Measurements from ENCODE around the gene GABRR2. TPM values are rescaled to one million over a fixed set of nuclear protein-coding genes. Genes with fewer than 3 reads are reported as not detected.
"Not testable (repeated sequence)": the region's sequence is repeated elsewhere in the genome, so short reads cannot be mapped to it uniquely, and the experiment has no call there.

Gene GABRR2
- total RNA-seq, 2 experiments from 2014 or later, result 0.70 to 0.78 TPM

GRCh38 chr6:89321131-89321970 is 6.3 kb upstream of the GABRR2 start:
- H3K9me3 Mint-ChIP-seq, result no peaks in the 10 kb centered on the region
- ChIA-PET CTCF (no interaction called here), POLR2A (no interaction called here)
- peaks cover 30% of the 10 kb centered on the region for H3K36me3 Mint-ChIP-seq (ENCODE audit: low read depth)
- no peak overlapping the region for H3K27ac Mint-ChIP-seq
- DNase-seq, result no peak
- no peaks in the 10 kb centered on the region for H3K27me3 Mint-ChIP-seq
- H3K4me1 Mint-ChIP-seq, result no peaks in the 10 kb centered on the region
- no peak overlapping the region for H3K4me3 Mint-ChIP-seq

- POLR2A ChIA-PET, result no interaction called here
- Mint-ChIP-seq H3K27me3 (no peaks in the 10 kb centered on the region), H3K4me1 (no peaks in the 10 kb centered on the region), H3K9me3 (no peaks in the 10 kb centered on the region), H3K27ac (no peak overlapping the region), H3K4me3 (no peak overlapping the region), H3K36me3 (ENCODE audit: low read depth) (peaks cover 24% of the 10 kb centered on the region)
- DNase-seq, result no peak
- CTCF ChIA-PET, result no interaction called here
These were observed 5.0 kb upstream of the GABRR2 start for GRCh38 chr6:89320012-89320559.

GRCh38 chr6:89317067-89317466 is 2.0 kb upstream of the GABRR2 start:
- Mint-ChIP-seq H3K9me3 (no peaks in the 10 kb centered on the region), H3K4me1 (no peaks in the 10 kb centered on the region), H3K27ac (no peak overlapping the region), H3K4me3 (no peak overlapping the region), H3K36me3 (ENCODE audit: low read depth) (peaks cover 17% of the 10 kb centered on the region), H3K27me3 (no peaks in the 10 kb centered on the region)
- ChIA-PET CTCF (no interaction called here), POLR2A (interaction anchor here (0.7 kb wide), 1 partner anchor 692 kb away, joined by 3 read pairs; no protein-coding TSS in a partner anchor)
- DNase-seq, result no peak

- Mint-ChIP-seq H3K9me3 (no peaks in the 10 kb centered on the region), H3K4me3 (no peak overlapping the region), H3K27me3 (peaks cover 4% of the 10 kb centered on the region), H3K36me3 (ENCODE audit: low read depth) (peaks cover 11% of the 10 kb centered on the region), H3K27ac (no peak overlapping the region), H3K4me1 (no peaks in the 10 kb centered on the region)
- ChIA-PET POLR2A (no interaction called here), CTCF (interaction anchor here (1.5 kb wide), 1 partner anchor 58 kb away, joined by 7 read pairs; no protein-coding TSS in a partner anchor)
- no peak for DNase-seq
These were observed 407 bp downstream of the GABRR2 start for GRCh38 chr6:89314692-89315091.

GRCh38 chr6:89313006-89313405 is 2.1 kb downstream of the GABRR2 start:
- no peak overlapping the region for H3K27ac Mint-ChIP-seq
- peaks cover 8% of the 10 kb centered on the region for H3K36me3 Mint-ChIP-seq (ENCODE audit: low read depth)
- H3K4me1 Mint-ChIP-seq, result no peaks in the 10 kb centered on the region
- no peak overlapping the region for H3K4me3 Mint-ChIP-seq
- no peak for DNase-seq
- H3K9me3 Mint-ChIP-seq, result no peaks in the 10 kb centered on the region
- POLR2A ChIA-PET, result no interaction called here
- CTCF ChIA-PET, result no interaction called here
- H3K27me3 Mint-ChIP-seq, result peaks cover 4% of the 10 kb centered on the region

- ChIA-PET POLR2A (no interaction called here), CTCF (no interaction called here)
- no peaks in the 10 kb centered on the region for H3K36me3 Mint-ChIP-seq (ENCODE audit: low read depth)
- H3K27me3 Mint-ChIP-seq, result peaks cover 4% of the 10 kb centered on the region
- no peak overlapping the region for H3K4me3 Mint-ChIP-seq
- no peaks in the 10 kb centered on the region for H3K9me3 Mint-ChIP-seq
- H3K4me1 Mint-ChIP-seq, result no peaks in the 10 kb centered on the region
- H3K27ac Mint-ChIP-seq, result no peak overlapping the region
- no peak for DNase-seq
These were observed 3.1 kb downstream of the GABRR2 start for GRCh38 chr6:89311853-89312531.

DNA sequence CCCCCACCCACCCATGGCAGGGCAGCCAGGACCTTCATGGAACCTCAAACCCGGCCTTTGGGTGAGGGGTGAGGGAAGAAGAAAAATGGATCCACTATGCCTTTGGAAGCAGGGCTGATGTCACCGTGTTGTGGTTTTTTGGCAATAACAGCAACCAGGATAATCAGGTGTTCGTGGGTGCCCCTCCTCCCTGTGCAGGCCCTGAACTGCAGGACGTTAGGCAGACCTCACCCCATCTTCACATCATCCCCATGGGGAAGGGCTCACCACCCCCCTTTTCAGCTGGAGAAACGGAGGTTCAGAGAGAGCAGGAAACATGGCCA is 3.6 kb downstream of the GABRR2 start:
- Mint-ChIP-seq H3K27me3 (peaks cover 4% of the 10 kb centered on the region), H3K4me1 (no peaks in the 10 kb centered on the region), H3K36me3 (ENCODE audit: low read depth) (no peaks in the 10 kb centered on the region), H3K27ac (no peak overlapping the region), H3K4me3 (no peak overlapping the region), H3K9me3 (no peaks in the 10 kb centered on the region)
- POLR2A ChIA-PET, result no interaction called here
- CTCF ChIA-PET, result no interaction called here
- DNase-seq, result no peak

- Mint-ChIP-seq H3K27me3 (peaks cover 4% of the 10 kb centered on the region), H3K4me1 (no peaks in the 10 kb centered on the region), H3K4me3 (no peak overlapping the region), H3K36me3 (ENCODE audit: low read depth) (no peaks in the 10 kb centered on the region), H3K9me3 (no peaks in the 10 kb centered on the region), H3K27ac (no peak overlapping the region)
- DNase-seq, result no peak
- POLR2A ChIA-PET, result no interaction called here
- CTCF ChIA-PET, result no interaction called here
These were observed 4.2 kb downstream of the GABRR2 start for GRCh38 chr6:89310929-89311328.

GRCh38 chr6:89308525-89309395 is 6.3 kb downstream of the GABRR2 start:
- no peak for DNase-seq
- Mint-ChIP-seq H3K4me1 (no peaks in the 10 kb centered on the region), H3K27me3 (peaks cover 7% of the 10 kb centered on the region), H3K36me3 (ENCODE audit: low read depth) (no peaks in the 10 kb centered on the region), H3K9me3 (no peaks in the 10 kb centered on the region), H3K4me3 (no peak overlapping the region), H3K27ac (no peak overlapping the region)
- ChIA-PET POLR2A (no interaction called here), CTCF (interaction anchor here (0.9 to 1.1 kb wide), 2 partner anchors 42 to 60 kb away, joined by 3 to 6 read pairs; no protein-coding TSS in a partner anchor)

DNA sequence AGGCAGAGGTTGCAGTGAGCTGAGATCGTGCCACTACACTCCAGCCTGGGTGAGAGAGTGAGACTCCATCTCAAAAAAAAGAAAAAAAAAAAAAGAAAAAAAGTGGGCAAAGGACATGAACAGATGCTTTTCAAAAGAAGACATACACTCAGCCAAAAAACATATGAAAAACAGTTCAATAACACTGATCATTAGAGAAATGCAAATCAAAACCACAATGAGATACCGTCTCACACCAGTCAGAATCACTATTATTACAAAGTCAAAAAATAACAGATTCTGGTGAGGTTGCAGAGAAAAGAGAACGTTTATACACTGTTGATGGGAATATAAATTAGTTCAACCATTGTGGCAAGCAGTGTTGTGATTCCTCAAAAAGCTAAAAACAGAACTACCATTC is 10.6 kb downstream of the GABRR2 start:
- H3K4me3 Mint-ChIP-seq; DNase-seq; H3K36me3 Mint-ChIP-seq (ENCODE audit: low read depth); POLR2A ChIA-PET; CTCF ChIA-PET; H3K9me3 Mint-ChIP-seq; H3K4me1 Mint-ChIP-seq; H3K27me3 Mint-ChIP-seq; H3K27ac Mint-ChIP-seq: not testable (repeated sequence)

GRCh38 chr6:89302936-89303335 is 12.2 kb downstream of the GABRR2 start:
- CTCF ChIA-PET, result no interaction called here
- H3K36me3 Mint-ChIP-seq (ENCODE audit: low read depth), result no peaks in the 10 kb centered on the region
- DNase-seq, result no peak
- POLR2A ChIA-PET, result no interaction called here
- no peak overlapping the region for H3K27ac Mint-ChIP-seq
- peaks cover 4% of the 10 kb centered on the region for H3K27me3 Mint-ChIP-seq
- H3K9me3 Mint-ChIP-seq, result no peaks in the 10 kb centered on the region
- no peak overlapping the region for H3K4me3 Mint-ChIP-seq
- H3K4me1 Mint-ChIP-seq, result peaks cover 21% of the 10 kb centered on the region

- ChIA-PET POLR2A (no interaction called here), CTCF (no interaction called here)
- Mint-ChIP-seq H3K9me3 (no peaks in the 10 kb centered on the region), H3K4me1 (peaks cover 27% of the 10 kb centered on the region), H3K36me3 (ENCODE audit: low read depth) (no peaks in the 10 kb centered on the region), H3K4me3 (no peak overlapping the region), H3K27me3 (peaks cover 4% of the 10 kb centered on the region), H3K27ac (no peak overlapping the region)
- DNase-seq, result no peak
These were observed 12.8 kb downstream of the GABRR2 start for GRCh38 chr6:89302195-89302770.

Measured in activated CD4-positive, alpha-beta memory T cell treated with anti-CD3 and anti-CD28 coated beads, Interleukin-2, amount 10 ng/mL, durations not matched to agents 7 days and 5 days (primary cell).